WTC11 (cell line): ENCODE data around the gene VWA2. TPM values are rescaled to one million over a fixed set of nuclear protein-coding genes. Genes with fewer than 3 reads are reported as not detected.

ENCODE experiments used
- ATAC-seq: fragments of 200-7000 bp; cut with Tn5 transposase; 2 replicates; pipeline ENCODE4 v1.10.0; 2021; ENCODE audit warnings: mild to moderate bottlenecking, moderate library complexity
- CTCF ChIA-PET: fragments of 300-600 bp; sonication (Branson Sonifier 250); formaldehyde crosslinking; loops from one replicate; lab custom pipeline; 2021; ENCODE audit warnings: antibody characterized with exemption; lab: Charles Lee
- POLR2A ChIA-PET: fragments of 350-600 bp; sonication (Branson Sonifier 250); formaldehyde crosslinking; loops from one replicate; lab custom pipeline; 2021; ENCODE audit warnings: antibody characterized with exemption; lab: Charles Lee
- DNase-seq: peaks from one replicate; pipeline ENCODE4 v3.0.0; 2021; ENCODE audit warnings: low spot score
- H3K27ac Mint-ChIP-seq: 2 replicates; pipeline ENCODE4 v1.8.0; 2021; ENCODE audit warnings: mixed read lengths
- H3K27me3 Mint-ChIP-seq: 2 replicates; pipeline ENCODE4 v1.8.0; 2021; ENCODE audit warnings: low read depth, mild to moderate bottlenecking, moderate library complexity, mixed read lengths
- H3K36me3 Mint-ChIP-seq: 2 replicates; pipeline ENCODE4 v1.8.0; 2021; ENCODE audit warnings: mixed read lengths
- H3K4me1 Mint-ChIP-seq: 2 replicates; pipeline ENCODE4 v1.8.0; 2022; ENCODE audit warnings: mixed read lengths
- H3K4me3 Mint-ChIP-seq: 2 replicates; pipeline ENCODE4 v1.8.0; 2021; ENCODE audit warnings: mild to moderate bottlenecking, moderate library complexity, mixed read lengths
- H3K9me3 Mint-ChIP-seq: 2 replicates; pipeline ENCODE4 v1.8.0; 2021; ENCODE audit warnings: mixed read lengths
- AR ChIP-seq: fragments of 250-450 bp; sonication (Bioruptor Pico); IDR thresholded peaks from 2 replicates; pipeline ENCODE4 v1.9.0; 2021; ENCODE audit warnings: mild to moderate bottlenecking
- CREB1 ChIP-seq: sonication (generic); formaldehyde crosslinking; IDR thresholded peaks from 2 replicates; pipeline ENCODE4 v1.8.0; 2023; ENCODE audit warnings: mild to moderate bottlenecking, missing genetic modification reagents
- FOXP1 ChIP-seq: sonication (generic); formaldehyde crosslinking; IDR thresholded peaks from 2 replicates; pipeline ENCODE4 v1.8.0; 2022; ENCODE audit warnings: missing genetic modification reagents, mild to moderate bottlenecking, moderate library complexity, borderline replicate concordance
- GTF2I ChIP-seq: fragments of 250-450 bp; sonication (Bioruptor Pico); conservative IDR thresholded peaks from 2 replicates; pipeline ENCODE4 v1.4.0; 2021; ENCODE audit warnings: mild to moderate bottlenecking
- HMGA2 ChIP-seq: fragments of 250-450 bp; sonication (Bioruptor Pico); IDR thresholded peaks from 2 replicates; pipeline ENCODE4 v1.4.0; 2021; ENCODE audit warnings: mild to moderate bottlenecking, moderate library complexity
- JAZF1 ChIP-seq: fragments of 250-450 bp; sonication (Bioruptor Pico); IDR thresholded peaks from 2 replicates; pipeline ENCODE4 v1.9.0; 2021; ENCODE audit warnings: moderate library complexity, mild to moderate bottlenecking, inconsistent platforms
- NFATC4 ChIP-seq: fragments of 250-450 bp; sonication (Bioruptor Pico); IDR thresholded peaks from 2 replicates; pipeline ENCODE4 v1.9.0; 2021; ENCODE audit warnings: mild to moderate bottlenecking
- NR2C2 ChIP-seq: sonication (generic); formaldehyde crosslinking; IDR thresholded peaks from 2 replicates; pipeline ENCODE4 v1.8.0; 2022; ENCODE audit warnings: mild to moderate bottlenecking, missing genetic modification reagents
- PRRX2 ChIP-seq: fragments of 250-450 bp; sonication (Bioruptor Pico); IDR thresholded peaks from 2 replicates; pipeline ENCODE4 v1.8.0; 2021; ENCODE audit warnings: mild to moderate bottlenecking
- SMAD4 ChIP-seq: sonication (generic); formaldehyde crosslinking; IDR thresholded peaks from 2 replicates; pipeline ENCODE4 v1.8.0; 2022; ENCODE audit warnings: mild to moderate bottlenecking, missing genetic modification reagents
- ZBTB21 ChIP-seq: sonication (generic); formaldehyde crosslinking; IDR thresholded peaks from 2 replicates; pipeline ENCODE4 v1.8.1; 2023; ENCODE audit warnings: mild to moderate bottlenecking, missing genetic modification reagents, borderline replicate concordance
- ZNF219 ChIP-seq: sonication (generic); formaldehyde crosslinking; IDR thresholded peaks from 2 replicates; pipeline ENCODE4 v1.8.0; 2023; ENCODE audit warnings: missing genetic modification reagents, mild to moderate bottlenecking, borderline replicate concordance
- ZNF396 ChIP-seq: fragments of 250-450 bp; sonication (Bioruptor Pico); IDR thresholded peaks from 2 replicates; pipeline ENCODE4 v1.8.0; 2021; ENCODE audit warnings: mild to moderate bottlenecking, moderate library complexity, borderline replicate concordance
- ZNF671 ChIP-seq: fragments of 250-450 bp; sonication (Bioruptor Pico); IDR thresholded peaks from 2 replicates; pipeline ENCODE4 v1.8.0; 2021; ENCODE audit warnings: mild to moderate bottlenecking
- total RNA-seq: library from RNA; stranded (reverse); gene quantifications from 3 replicates; pipeline ENCODE4 v1.2.3, GENCODE V29; 2021
- TF ChIP-seq, protein P1 (sequence below): sonication (generic); formaldehyde crosslinking; IDR thresholded peaks from 2 replicates; pipeline ENCODE4 v1.8.1; 2022; ENCODE audit warnings: mild to moderate bottlenecking, moderate library complexity, missing genetic modification reagents
- TF ChIP-seq, protein P2 (sequence below): sonication (generic); formaldehyde crosslinking; IDR thresholded peaks from 2 replicates; pipeline ENCODE4 v1.8.1; 2023; ENCODE audit warnings: mild to moderate bottlenecking, missing genetic modification reagents
- TF ChIP-seq, protein P3 (sequence below): sonication (generic); formaldehyde crosslinking; IDR thresholded peaks from 2 replicates; pipeline ENCODE4 v1.8.0; 2022; ENCODE audit warnings: mild to moderate bottlenecking, missing genetic modification reagents

The VWA2 gene
- total RNA-seq, 1 experiment from 2014 or later, result 2.1 TPM

DNA sequence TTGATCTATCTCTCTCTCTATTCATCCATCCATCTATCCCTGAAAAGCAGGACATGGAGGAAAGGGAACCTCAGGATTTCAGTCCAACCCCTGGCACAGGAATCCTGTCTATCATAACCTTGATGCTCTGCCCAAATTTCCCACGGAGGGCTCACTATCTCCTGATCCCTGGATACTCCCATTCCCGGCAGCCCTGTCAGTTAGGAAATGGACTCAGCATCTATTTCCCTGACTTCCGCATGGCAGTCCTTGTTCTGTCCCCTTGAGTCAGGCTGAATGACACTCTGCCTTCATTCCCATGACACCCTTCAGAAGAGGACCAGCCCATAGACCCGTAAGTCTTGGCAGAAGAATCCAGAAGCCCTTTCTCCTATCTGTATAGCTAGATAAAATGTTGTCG, 77.7 kb downstream of the VWA2 start:
- ATAC-seq, result no peak
- H3K27ac Mint-ChIP-seq, result no peak overlapping the region

GRCh38 chr10:114319406-114320248, 80.6 kb downstream of the VWA2 start:
- no peak overlapping the region for H3K4me3 Mint-ChIP-seq
- no peaks in the 10 kb centered on the region for H3K36me3 Mint-ChIP-seq
- H3K9me3 Mint-ChIP-seq, result no peaks in the 10 kb centered on the region
- H3K27ac Mint-ChIP-seq, result no peak overlapping the region
- TF ChIP-seq ZBTB21 (CRISPR knock-in tag), result no peak
- no peak for TF ChIP-seq CREB1
- no peak for TF ChIP-seq FOXP1 (CRISPR knock-in tag)
- no peak for TF ChIP-seq GTF2I
- no peak for TF ChIP-seq SMAD4 (CRISPR knock-in tag)
- TF ChIP-seq, protein P1, sequence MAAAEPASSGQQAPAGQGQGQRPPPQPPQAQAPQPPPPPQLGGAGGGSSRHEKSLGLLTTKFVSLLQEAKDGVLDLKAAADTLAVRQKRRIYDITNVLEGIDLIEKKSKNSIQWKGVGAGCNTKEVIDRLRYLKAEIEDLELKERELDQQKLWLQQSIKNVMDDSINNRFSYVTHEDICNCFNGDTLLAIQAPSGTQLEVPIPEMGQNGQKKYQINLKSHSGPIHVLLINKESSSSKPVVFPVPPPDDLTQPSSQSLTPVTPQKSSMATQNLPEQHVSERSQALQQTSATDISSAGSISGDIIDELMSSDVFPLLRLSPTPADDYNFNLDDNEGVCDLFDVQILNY (CRISPR knock-in tag), result no peak
- no peak for TF ChIP-seq ZNF671 (CRISPR knock-in tag)
- TF ChIP-seq, all 79 proteins: peak for 0
- H3K27me3 Mint-ChIP-seq, result no peaks in the 10 kb centered on the region
- H3K4me1 Mint-ChIP-seq, result peaks cover 5% of the 10 kb centered on the region
- POLR2A ChIA-PET, result no interaction called here
- no peak for ATAC-seq
- no peak for DNase-seq
- CTCF ChIA-PET, result interaction anchor here (1.5 kb wide), 1 partner anchor 16 kb away, joined by 3 read pairs; no protein-coding TSS in a partner anchor

More for the DNA sequence above, 77.7 kb downstream of the VWA2 start:
- no peak for DNase-seq
- Mint-ChIP-seq H3K27me3 (no peaks in the 10 kb centered on the region), H3K9me3 (no peaks in the 10 kb centered on the region), H3K4me3 (no peak overlapping the region), H3K36me3 (no peaks in the 10 kb centered on the region), H3K4me1 (peaks cover 5% of the 10 kb centered on the region)
- no peak for TF ChIP-seq SMAD4 (CRISPR knock-in tag)
- no peak for TF ChIP-seq GTF2I
- TF ChIP-seq ZNF219, result no peak
- no peak for TF ChIP-seq ZNF671 (CRISPR knock-in tag)
- TF ChIP-seq NR2C2 (CRISPR knock-in tag), result no peak
- TF ChIP-seq JAZF1 (CRISPR knock-in tag), result no peak
- TF ChIP-seq HMGA2 (CRISPR knock-in tag), result no peak
- TF ChIP-seq, protein P2, sequence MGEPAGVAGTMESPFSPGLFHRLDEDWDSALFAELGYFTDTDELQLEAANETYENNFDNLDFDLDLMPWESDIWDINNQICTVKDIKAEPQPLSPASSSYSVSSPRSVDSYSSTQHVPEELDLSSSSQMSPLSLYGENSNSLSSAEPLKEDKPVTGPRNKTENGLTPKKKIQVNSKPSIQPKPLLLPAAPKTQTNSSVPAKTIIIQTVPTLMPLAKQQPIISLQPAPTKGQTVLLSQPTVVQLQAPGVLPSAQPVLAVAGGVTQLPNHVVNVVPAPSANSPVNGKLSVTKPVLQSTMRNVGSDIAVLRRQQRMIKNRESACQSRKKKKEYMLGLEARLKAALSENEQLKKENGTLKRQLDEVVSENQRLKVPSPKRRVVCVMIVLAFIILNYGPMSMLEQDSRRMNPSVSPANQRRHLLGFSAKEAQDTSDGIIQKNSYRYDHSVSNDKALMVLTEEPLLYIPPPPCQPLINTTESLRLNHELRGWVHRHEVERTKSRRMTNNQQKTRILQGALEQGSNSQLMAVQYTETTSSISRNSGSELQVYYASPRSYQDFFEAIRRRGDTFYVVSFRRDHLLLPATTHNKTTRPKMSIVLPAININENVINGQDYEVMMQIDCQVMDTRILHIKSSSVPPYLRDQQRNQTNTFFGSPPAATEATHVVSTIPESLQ (CRISPR knock-in tag), result no peak
- TF ChIP-seq NFATC4, result no peak
- no peak for TF ChIP-seq ZNF396 (CRISPR knock-in tag)
- TF ChIP-seq, protein P3, sequence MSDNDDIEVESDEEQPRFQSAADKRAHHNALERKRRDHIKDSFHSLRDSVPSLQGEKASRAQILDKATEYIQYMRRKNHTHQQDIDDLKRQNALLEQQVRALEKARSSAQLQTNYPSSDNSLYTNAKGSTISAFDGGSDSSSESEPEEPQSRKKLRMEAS (CRISPR knock-in tag), result no peak
- ChIA-PET POLR2A (no interaction called here), CTCF (interaction anchor here (1.1 to 2.4 kb wide), 2 partner anchors 12 to 142 kb away, joined by 3 to 12 read pairs; no protein-coding TSS in a partner anchor)

GRCh38 chr10:114320249-114321116, 81.4 kb downstream of the VWA2 start:
- ATAC-seq, result peak; percentile 38
- H3K9me3 Mint-ChIP-seq, result no peaks in the 10 kb centered on the region
- CTCF ChIA-PET, result interaction anchor here (1.5 kb wide), 1 partner anchor 17 kb away, joined by 3 read pairs; no protein-coding TSS in a partner anchor
- TF ChIP-seq PRRX2 (CRISPR knock-in tag) (no peak), AR (no peak)
- TF ChIP-seq, all 79 proteins: peak for 0
- H3K36me3 Mint-ChIP-seq, result no peaks in the 10 kb centered on the region
- no peaks in the 10 kb centered on the region for H3K27me3 Mint-ChIP-seq
- H3K4me1 Mint-ChIP-seq, result peaks cover 5% of the 10 kb centered on the region
- no peak for DNase-seq
- H3K27ac Mint-ChIP-seq, result no peak overlapping the region
- POLR2A ChIA-PET, result no interaction called here
- no peak overlapping the region for H3K4me3 Mint-ChIP-seq
